Progenitor cell of endocrine pancreas (in vitro differentiated cells): ENCODE measurements around the gene TRIM36. TPM values are rescaled to one million over a fixed set of nuclear protein-coding genes. Genes with fewer than 3 reads are reported as not detected.

Experiments
- DNase-seq: peaks from one replicate; pipeline ENCODE4 v3.0.0; 2021; ENCODE audit warnings: low spot score; ENCODE audit not compliant: unreplicated experiment
- H3K27ac Mint-ChIP-seq: 2 replicates; pipeline ENCODE4 v1.8.0; 2021; ENCODE audit warnings: mild to moderate bottlenecking, moderate library complexity, mixed read lengths
- H3K27me3 Mint-ChIP-seq: 2 replicates; pipeline ENCODE4 v1.8.0; 2021; ENCODE audit warnings: mixed read lengths
- H3K36me3 Mint-ChIP-seq: 2 replicates; pipeline ENCODE4 v1.8.0; 2022; ENCODE audit warnings: mixed read lengths; ENCODE audit not compliant: insufficient read depth
- H3K4me1 Mint-ChIP-seq: 2 replicates; pipeline ENCODE4 v1.8.0; 2021; ENCODE audit warnings: low read depth, mixed read lengths
- H3K4me3 Mint-ChIP-seq: 2 replicates; pipeline ENCODE4 v1.8.0; 2021; ENCODE audit warnings: low read depth, mild to moderate bottlenecking, moderate library complexity, mixed read lengths
- H3K9me3 Mint-ChIP-seq: 2 replicates; pipeline ENCODE4 v1.8.0; 2021; ENCODE audit warnings: low read depth, mixed read lengths
- CTCF ChIP-seq: fragments of 200-600 bp; sonication (generic); IDR thresholded peaks from one replicate; pipeline ENCODE4 v1.5.0; 2021; ENCODE audit warnings: antibody characterized with exemption, mild to moderate bottlenecking; ENCODE audit not compliant: unreplicated experiment
- total RNA-seq: library from RNA; stranded (reverse); gene quantifications from 2 replicates; pipeline ENCODE4 v1.2.1, GENCODE V29; 2021

TRIM36 gene
- total RNA-seq, 1 donor from 2014 or later: 9.4 TPM

GRCh38 chr5:115194676-115195075, 25.0 kb upstream of the TRIM36 start:
- no peak for TF ChIP-seq CTCF
- no peak overlapping the region for H3K4me3 Mint-ChIP-seq
- no peaks in the 10 kb centered on the region for H3K36me3 Mint-ChIP-seq
- DNase-seq: no peak
- H3K27ac Mint-ChIP-seq: no peak overlapping the region
- no peaks in the 10 kb centered on the region for H3K4me1 Mint-ChIP-seq
- H3K9me3 Mint-ChIP-seq: no peaks in the 10 kb centered on the region
- H3K27me3 Mint-ChIP-seq: peaks cover 6% of the 10 kb centered on the region

GRCh38 chr5:115193295-115193694, 23.6 kb upstream of the TRIM36 start:
- TF ChIP-seq CTCF: no peak
- H3K4me3 Mint-ChIP-seq: no peak overlapping the region
- H3K9me3 Mint-ChIP-seq: no peaks in the 10 kb centered on the region
- H3K27ac Mint-ChIP-seq: no peak overlapping the region
- no peaks in the 10 kb centered on the region for H3K36me3 Mint-ChIP-seq
- H3K4me1 Mint-ChIP-seq: no peaks in the 10 kb centered on the region
- DNase-seq: no peak
- peaks cover 6% of the 10 kb centered on the region for H3K27me3 Mint-ChIP-seq

GRCh38 chr5:115192098-115192497, 22.4 kb upstream of the TRIM36 start:
- H3K4me3 Mint-ChIP-seq: no peak overlapping the region
- H3K9me3 Mint-ChIP-seq: no peaks in the 10 kb centered on the region
- no peak overlapping the region for H3K27ac Mint-ChIP-seq
- no peaks in the 10 kb centered on the region for H3K36me3 Mint-ChIP-seq
- H3K27me3 Mint-ChIP-seq: peaks cover 6% of the 10 kb centered on the region
- TF ChIP-seq CTCF: no peak
- no peaks in the 10 kb centered on the region for H3K4me1 Mint-ChIP-seq
- DNase-seq: no peak

- Mint-ChIP-seq H3K9me3 (no peaks in the 10 kb centered on the region), H3K27me3 (peaks cover 10% of the 10 kb centered on the region), H3K27ac (no peak overlapping the region), H3K4me3 (no peak overlapping the region), H3K36me3 (no peaks in the 10 kb centered on the region), H3K4me1 (no peaks in the 10 kb centered on the region)
- no peak for TF ChIP-seq CTCF
- DNase-seq: no peak
Measured at GRCh38 chr5:115191474-115192031, 21.8 kb upstream of the TRIM36 start.

- DNase-seq: no peak
- Mint-ChIP-seq H3K27me3 (peaks cover 10% of the 10 kb centered on the region), H3K9me3 (no peaks in the 10 kb centered on the region), H3K4me1 (no peaks in the 10 kb centered on the region), H3K27ac (no peak overlapping the region), H3K36me3 (no peaks in the 10 kb centered on the region), H3K4me3 (no peak overlapping the region)
- TF ChIP-seq CTCF: no peak
Measured at GRCh38 chr5:115190388-115190787, 20.7 kb upstream of the TRIM36 start.
